Liver (tissue), 9 donors: ENCODE measurements around the gene MTG1. TPM values are rescaled to one million over a fixed set of nuclear protein-coding genes. Genes with fewer than 3 reads are reported as not detected.

Source experiments
- DNase-seq: peaks from one replicate; pipeline ENCODE4 v3.0.0-alpha.2; 2017; ENCODE audit warnings: low spot score
- H3K27ac ChIP-seq, 2 donors: one replicate each; pipeline ENCODE4 v1.7.0; 2013; ENCODE audit warnings: inconsistent platforms in 2 of 2, low read length in 2 of 2, control low read depth in 1 of 2, low read depth in 1 of 2, mild to moderate bottlenecking in 1 of 2
- H3K27me3 ChIP-seq, 4 donors: one replicate each; pipeline versions ENCODE4 v1.6.1 to v1.7.0; 2013; ENCODE audit warnings: low read length in 3 of 4, inconsistent platforms in 1 of 4, mild to moderate bottlenecking in 1 of 4, moderate library complexity in 1 of 4; ENCODE audit not compliant: control insufficient read depth in 4 of 4, insufficient read depth in 4 of 4
- H3K36me3 ChIP-seq, 4 donors: one replicate each; pipeline versions ENCODE4 v1.6.1 to v1.7.0; 2013; ENCODE audit warnings: low read length in 3 of 4, mild to moderate bottlenecking in 3 of 4, low read depth in 1 of 4, moderate library complexity in 1 of 4; ENCODE audit not compliant: control insufficient read depth in 4 of 4, insufficient read depth in 3 of 4
- H3K4me1 ChIP-seq, 4 donors: one replicate each; pipeline versions ENCODE4 v1.6.1 to v1.7.0; 2013; ENCODE audit warnings: low read length in 3 of 4, mild to moderate bottlenecking in 3 of 4, moderate library complexity in 1 of 4; ENCODE audit not compliant: control insufficient read depth in 4 of 4, insufficient read depth in 4 of 4
- H3K4me3 ChIP-seq, 3 donors: one replicate each; pipeline versions ENCODE4 v1.6.1 to v1.7.0; 2013; ENCODE audit warnings: low read length in 3 of 3, control low read depth in 1 of 3, low read depth in 1 of 3, mild to moderate bottlenecking in 1 of 3
- H3K9ac ChIP-seq, 2 donors: one replicate each; pipeline ENCODE4 v1.7.0; 2013; ENCODE audit warnings: low read length in 2 of 2, mild to moderate bottlenecking in 2 of 2, moderate library complexity in 2 of 2, control low read depth in 1 of 2, low read depth in 1 of 2
- H3K9me3 ChIP-seq, 4 donors: one replicate each; pipeline versions ENCODE4 v1.6.1 to v1.7.0; 2013; ENCODE audit warnings: low read length in 3 of 4; ENCODE audit not compliant: control insufficient read depth in 4 of 4
- EGR1 ChIP-seq, 2 donors: IDR thresholded peaks; 2 replicates each; pipeline ENCODE4 v1.6.1; 2016 to 2018; ENCODE audit warnings: antibody characterized with exemption in 2 of 2, low read depth in 2 of 2
- FOXA1 ChIP-seq: IDR thresholded peaks from 2 replicates; pipeline ENCODE4 v1.6.1; 2016; ENCODE audit warnings: antibody characterized with exemption
- FOXA2 ChIP-seq: IDR thresholded peaks from 2 replicates; pipeline ENCODE4 v1.6.1; 2016; ENCODE audit warnings: antibody characterized with exemption
- GABPA ChIP-seq, 2 donors: IDR thresholded peaks in 1 of 2; conservative IDR thresholded peaks in 1 of 2; 2 replicates each; pipeline ENCODE4 v1.6.1; 2016; ENCODE audit warnings: antibody characterized with exemption in 2 of 2, mild to moderate bottlenecking in 1 of 2, moderate library complexity in 1 of 2
- HNF4A ChIP-seq, 2 donors: conservative IDR thresholded peaks; 2 replicates each; pipeline ENCODE4 v1.6.1; 2016; ENCODE audit warnings: antibody characterized with exemption in 2 of 2, mild to moderate bottlenecking in 2 of 2
- HNF4G ChIP-seq: IDR thresholded peaks from 2 replicates; pipeline ENCODE4 v1.6.1; 2016; ENCODE audit warnings: antibody characterized with exemption
- JUND ChIP-seq, 2 donors: IDR thresholded peaks; 2 replicates each; pipeline ENCODE4 v1.6.1; 2016; ENCODE audit warnings: antibody characterized with exemption in 2 of 2
- NR2F2 ChIP-seq: IDR thresholded peaks from 2 replicates; pipeline ENCODE4 v1.6.1; 2016; ENCODE audit warnings: antibody characterized with exemption
- RAD21 ChIP-seq, 2 donors: IDR thresholded peaks; 2 replicates each; pipeline ENCODE4 v1.6.1; 2016; ENCODE audit warnings: antibody characterized with exemption in 2 of 2, mild to moderate bottlenecking in 2 of 2
- RXRA ChIP-seq, 2 donors: IDR thresholded peaks; 2 replicates each; pipeline ENCODE4 v1.6.1; 2017 to 2018; ENCODE audit warnings: antibody characterized with exemption in 2 of 2, mild to moderate bottlenecking in 1 of 2
- YY1 ChIP-seq: IDR thresholded peaks from 2 replicates; pipeline ENCODE4 v1.6.1; 2016; ENCODE audit warnings: antibody characterized with exemption, mild to moderate bottlenecking
- WGBS: extraction: QIAGEN DNeasy Blood & Tissue Kit; methylation state at CpG from one replicate; pipeline ENCODE4 v1.1.7; 2013; 5-methylcytosine and 5-hydroxymethylcytosine counted together
- polyA plus RNA-seq, 2 donors: library from polyadenylated mRNA; stranded (reverse) in 1 of 2; unstranded in 1 of 2; fragments of 200-250 nt in 1 of 2; fragments of >200 nt in 1 of 2; fragmentation: Nextera tagmentation in 1 of 2; extraction: Ambion mirVana in 1 of 2; gene quantifications; one replicate each; pipeline versions ENCODE4 v1.2.1 to v1.2.3, GENCODE V29; 2013 to 2015
- total RNA-seq, 2 donors: library from RNA; depleted of rRNA; stranded (reverse); fragments of >200 nt; gene quantifications; one replicate each; pipeline ENCODE4 v1.2.3, GENCODE V29; 2014
- TF ChIP-seq, protein P1 (sequence below): IDR thresholded peaks from 2 replicates; pipeline ENCODE4 v1.6.1; 2016; ENCODE audit warnings: antibody characterized with exemption, mild to moderate bottlenecking
- TF ChIP-seq, protein P2 (sequence below): IDR thresholded peaks from 2 replicates; pipeline ENCODE4 v1.6.1; 2016; ENCODE audit warnings: antibody characterized with exemption
- TF ChIP-seq, protein P3 (sequence below): IDR thresholded peaks from 2 replicates; pipeline ENCODE4 v1.6.1; 2016; ENCODE audit warnings: antibody characterized with exemption
- TF ChIP-seq, protein P4 (sequence below): IDR thresholded peaks from 2 replicates; pipeline ENCODE4 v1.6.1; 2016; ENCODE audit warnings: antibody characterized with exemption
- TF ChIP-seq, protein P5 (sequence below): fragments of 150-350 bp; IDR thresholded peaks from 2 replicates; pipeline ENCODE4 v1.5.1; 2017; ENCODE audit warnings: improper control_type of control experiment, low read depth, low read length; ENCODE audit not compliant: missing input control
- donor health status: healthy.
- donor health status: healthy.
- donor health status: healthy.
- donor health status: healthy.
- donor health status: healthy.

Gene MTG1
- total and polyA plus RNA-seq, 4 donors = 19.4 to 70.6 (median 38.2) TPM

DNA sequence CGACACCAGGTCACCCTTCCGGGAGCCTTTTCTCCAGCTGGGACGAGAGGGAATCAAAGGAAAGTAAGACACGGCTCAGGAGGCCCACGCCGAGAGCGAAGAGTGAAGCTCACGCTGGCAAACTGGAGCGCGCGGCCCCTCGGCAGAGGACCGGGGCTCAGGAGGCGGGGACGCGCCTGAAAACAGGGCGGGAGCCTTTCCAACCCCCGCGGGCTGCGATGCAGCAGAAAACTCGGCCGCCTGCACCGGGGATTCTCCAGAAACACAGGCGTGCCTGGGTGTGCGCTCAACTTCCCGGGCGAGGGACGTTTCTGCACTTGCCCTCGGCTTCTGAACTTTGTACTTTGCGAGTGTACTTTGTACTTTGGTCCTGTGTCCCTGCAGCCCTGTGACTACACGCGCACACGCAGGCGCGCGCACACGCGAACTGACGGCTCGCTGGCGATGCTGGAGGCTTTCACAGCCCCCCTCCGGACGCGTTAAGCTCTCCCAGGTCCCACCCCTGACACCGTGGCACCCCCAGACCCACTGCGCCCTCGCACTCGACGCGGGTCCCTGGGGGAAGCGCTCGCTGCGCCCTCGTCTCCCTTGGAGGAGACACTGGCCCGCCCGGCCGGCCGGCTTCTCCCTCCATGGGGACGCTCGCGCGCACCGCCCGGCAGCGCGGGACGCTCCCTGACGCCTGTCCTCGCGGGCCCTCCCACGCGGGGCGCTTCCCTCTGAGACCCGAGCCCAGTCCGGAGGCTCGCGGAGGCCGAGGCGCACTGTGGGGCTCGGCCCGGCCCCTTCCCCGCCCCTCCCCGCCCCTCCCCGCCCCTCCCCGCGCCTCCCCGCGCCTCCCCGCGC, 15.5 kb upstream of the MTG1 start (continued):
- TF ChIP-seq, protein P1, sequence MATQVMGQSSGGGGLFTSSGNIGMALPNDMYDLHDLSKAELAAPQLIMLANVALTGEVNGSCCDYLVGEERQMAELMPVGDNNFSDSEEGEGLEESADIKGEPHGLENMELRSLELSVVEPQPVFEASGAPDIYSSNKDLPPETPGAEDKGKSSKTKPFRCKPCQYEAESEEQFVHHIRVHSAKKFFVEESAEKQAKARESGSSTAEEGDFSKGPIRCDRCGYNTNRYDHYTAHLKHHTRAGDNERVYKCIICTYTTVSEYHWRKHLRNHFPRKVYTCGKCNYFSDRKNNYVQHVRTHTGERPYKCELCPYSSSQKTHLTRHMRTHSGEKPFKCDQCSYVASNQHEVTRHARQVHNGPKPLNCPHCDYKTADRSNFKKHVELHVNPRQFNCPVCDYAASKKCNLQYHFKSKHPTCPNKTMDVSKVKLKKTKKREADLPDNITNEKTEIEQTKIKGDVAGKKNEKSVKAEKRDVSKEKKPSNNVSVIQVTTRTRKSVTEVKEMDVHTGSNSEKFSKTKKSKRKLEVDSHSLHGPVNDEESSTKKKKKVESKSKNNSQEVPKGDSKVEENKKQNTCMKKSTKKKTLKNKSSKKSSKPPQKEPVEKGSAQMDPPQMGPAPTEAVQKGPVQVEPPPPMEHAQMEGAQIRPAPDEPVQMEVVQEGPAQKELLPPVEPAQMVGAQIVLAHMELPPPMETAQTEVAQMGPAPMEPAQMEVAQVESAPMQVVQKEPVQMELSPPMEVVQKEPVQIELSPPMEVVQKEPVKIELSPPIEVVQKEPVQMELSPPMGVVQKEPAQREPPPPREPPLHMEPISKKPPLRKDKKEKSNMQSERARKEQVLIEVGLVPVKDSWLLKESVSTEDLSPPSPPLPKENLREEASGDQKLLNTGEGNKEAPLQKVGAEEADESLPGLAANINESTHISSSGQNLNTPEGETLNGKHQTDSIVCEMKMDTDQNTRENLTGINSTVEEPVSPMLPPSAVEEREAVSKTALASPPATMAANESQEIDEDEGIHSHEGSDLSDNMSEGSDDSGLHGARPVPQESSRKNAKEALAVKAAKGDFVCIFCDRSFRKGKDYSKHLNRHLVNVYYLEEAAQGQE = peak; percentile 59
- TF ChIP-seq, protein P2, sequence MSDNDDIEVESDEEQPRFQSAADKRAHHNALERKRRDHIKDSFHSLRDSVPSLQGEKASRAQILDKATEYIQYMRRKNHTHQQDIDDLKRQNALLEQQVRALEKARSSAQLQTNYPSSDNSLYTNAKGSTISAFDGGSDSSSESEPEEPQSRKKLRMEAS = peak; percentile 65
- peak; percentile 66 for TF ChIP-seq NR2F2
- no peak for TF ChIP-seq FOXA2
- TF ChIP-seq GABPA (IDR thresholded peaks at IDR 0.05 in 1 of 2, conservative IDR thresholded peaks at IDR 0.05 in 1 of 2) = peak in 1 of 2 donors; percentile 33

DNA sequence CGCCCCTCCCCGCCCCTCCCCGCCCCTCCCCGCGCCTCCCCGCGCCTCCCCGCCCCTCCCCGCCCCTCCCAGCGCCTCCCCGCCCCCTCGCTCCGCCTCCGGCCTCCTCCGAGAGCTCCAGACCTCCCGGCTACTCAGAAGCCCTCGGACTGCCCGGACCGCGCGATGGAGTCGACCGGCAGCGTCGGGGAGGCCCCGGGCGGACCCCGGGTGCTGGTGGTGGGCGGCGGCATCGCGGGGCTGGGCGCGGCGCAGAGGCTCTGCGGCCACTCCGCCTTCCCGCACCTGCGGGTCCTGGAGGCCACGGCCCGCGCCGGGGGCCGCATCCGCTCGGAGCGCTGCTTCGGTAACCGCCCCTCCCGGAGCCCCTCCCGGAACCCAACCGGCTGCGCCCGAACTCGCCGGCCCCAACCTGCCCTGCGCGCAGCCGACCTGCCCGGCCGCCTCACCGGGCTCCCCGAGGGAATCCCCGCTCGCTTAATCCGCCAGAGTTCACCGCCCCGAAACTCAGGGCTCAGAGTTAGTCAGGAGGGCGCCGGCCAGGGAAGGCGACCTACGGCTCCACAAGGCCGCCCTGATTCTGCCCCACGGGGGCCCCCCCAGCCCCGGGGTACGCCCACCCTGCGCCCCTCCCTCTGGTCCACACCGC, 14.7 kb upstream of the MTG1 start, which contains the start of gene PAOX:
Gene PAOX, plus strand, starts transcription at position 111 of the 649 bp plus-strand sequence. Its CDS starts 55 bp downstream, at position 166.
- no peaks in the 10 kb centered on the region for H3K27me3 ChIP-seq
- H3K9ac ChIP-seq = peak within 1 kb of the TSS; percentile 54 to 61
- H3K4me3 ChIP-seq = peak within 1 kb of the TSS; percentile 69 to 86 (median 70)
- peak within 1 kb of the TSS; percentile 65 to 94 for H3K27ac ChIP-seq
- peak; percentile 71 for DNase-seq
- 5% methylated on average over 69 of the region's 78 CpGs for WGBS
- H3K4me1 ChIP-seq = peaks cover 12 to 49% (median 26%) of the 10 kb centered on the region in 4 donors
- TF ChIP-seq HNF4G (no peak), EGR1 (IDR thresholded peaks at IDR 0.05; ENCODE audit: low read depth in 2 of 2) (no peak), FOXA2 (no peak), RXRA (IDR thresholded peaks at IDR 0.05) (no peak), FOXA1 (no peak), YY1 (no peak), GABPA (IDR thresholded peaks at IDR 0.05 in 1 of 2, conservative IDR thresholded peaks at IDR 0.05 in 1 of 2) (no peak), HNF4A (conservative IDR thresholded peaks at IDR 0.05) (no peak), JUND (IDR thresholded peaks at IDR 0.05) (no peak), RAD21 (IDR thresholded peaks at IDR 0.05) (no peak)
- TF ChIP-seq, protein P3, sequence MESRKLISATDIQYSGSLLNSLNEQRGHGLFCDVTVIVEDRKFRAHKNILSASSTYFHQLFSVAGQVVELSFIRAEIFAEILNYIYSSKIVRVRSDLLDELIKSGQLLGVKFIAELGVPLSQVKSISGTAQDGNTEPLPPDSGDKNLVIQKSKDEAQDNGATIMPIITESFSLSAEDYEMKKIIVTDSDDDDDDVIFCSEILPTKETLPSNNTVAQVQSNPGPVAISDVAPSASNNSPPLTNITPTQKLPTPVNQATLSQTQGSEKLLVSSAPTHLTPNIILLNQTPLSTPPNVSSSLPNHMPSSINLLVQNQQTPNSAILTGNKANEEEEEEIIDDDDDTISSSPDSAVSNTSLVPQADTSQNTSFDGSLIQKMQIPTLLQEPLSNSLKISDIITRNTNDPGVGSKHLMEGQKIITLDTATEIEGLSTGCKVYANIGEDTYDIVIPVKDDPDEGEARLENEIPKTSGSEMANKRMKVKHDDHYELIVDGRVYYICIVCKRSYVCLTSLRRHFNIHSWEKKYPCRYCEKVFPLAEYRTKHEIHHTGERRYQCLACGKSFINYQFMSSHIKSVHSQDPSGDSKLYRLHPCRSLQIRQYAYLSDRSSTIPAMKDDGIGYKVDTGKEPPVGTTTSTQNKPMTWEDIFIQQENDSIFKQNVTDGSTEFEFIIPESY = no peak
- TF ChIP-seq, protein P4, sequence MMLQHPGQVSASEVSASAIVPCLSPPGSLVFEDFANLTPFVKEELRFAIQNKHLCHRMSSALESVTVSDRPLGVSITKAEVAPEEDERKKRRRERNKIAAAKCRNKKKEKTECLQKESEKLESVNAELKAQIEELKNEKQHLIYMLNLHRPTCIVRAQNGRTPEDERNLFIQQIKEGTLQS = no peak
- TF ChIP-seq, protein P5, sequence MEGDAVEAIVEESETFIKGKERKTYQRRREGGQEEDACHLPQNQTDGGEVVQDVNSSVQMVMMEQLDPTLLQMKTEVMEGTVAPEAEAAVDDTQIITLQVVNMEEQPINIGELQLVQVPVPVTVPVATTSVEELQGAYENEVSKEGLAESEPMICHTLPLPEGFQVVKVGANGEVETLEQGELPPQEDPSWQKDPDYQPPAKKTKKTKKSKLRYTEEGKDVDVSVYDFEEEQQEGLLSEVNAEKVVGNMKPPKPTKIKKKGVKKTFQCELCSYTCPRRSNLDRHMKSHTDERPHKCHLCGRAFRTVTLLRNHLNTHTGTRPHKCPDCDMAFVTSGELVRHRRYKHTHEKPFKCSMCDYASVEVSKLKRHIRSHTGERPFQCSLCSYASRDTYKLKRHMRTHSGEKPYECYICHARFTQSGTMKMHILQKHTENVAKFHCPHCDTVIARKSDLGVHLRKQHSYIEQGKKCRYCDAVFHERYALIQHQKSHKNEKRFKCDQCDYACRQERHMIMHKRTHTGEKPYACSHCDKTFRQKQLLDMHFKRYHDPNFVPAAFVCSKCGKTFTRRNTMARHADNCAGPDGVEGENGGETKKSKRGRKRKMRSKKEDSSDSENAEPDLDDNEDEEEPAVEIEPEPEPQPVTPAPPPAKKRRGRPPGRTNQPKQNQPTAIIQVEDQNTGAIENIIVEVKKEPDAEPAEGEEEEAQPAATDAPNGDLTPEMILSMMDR = no peak
- TF ChIP-seq, protein P2 = no peak
- TF ChIP-seq, protein P1 = no peak
- no peaks in the 10 kb centered on the region for H3K9me3 ChIP-seq
- peaks cover 0 to 12% (median 5%) of the 10 kb centered on the region in 4 donors for H3K36me3 ChIP-seq
